DOHH2 (cell line): ENCODE measurements around the gene FEM1B.

ENCODE experiments used
- CTCF ChIP-seq: fragments of 200-600 bp; sonication (generic); IDR thresholded peaks from one replicate; pipeline ENCODE4 v1.5.1; 2014; ENCODE audit warnings: antibody characterized with exemption, mild to moderate bottlenecking, low read depth, low read length; ENCODE audit not compliant: poor library complexity, severe bottlenecking
- EZH2phosphoT487 ChIP-seq: fragments of 200-600 bp; sonication (generic); IDR thresholded peaks from 2 replicates; pipeline ENCODE4 v1.6.1; 2017; ENCODE audit warnings: borderline replicate concordance, mild to moderate bottlenecking, antibody characterized with exemption, low read length, moderate library complexity, mixed read lengths

- TF ChIP-seq CTCF (no peak), EZH2phosphoT487 (no peak)
Measured at GRCh38 chr15:68335655-68336054, 58.1 kb downstream of the FEM1B start.
